MM.1S (cell line): ENCODE measurements around the gene ENKD1.
"Not testable (repeated sequence)": the region's sequence is repeated elsewhere in the genome, so short reads cannot be mapped to it uniquely, and the experiment has no call there.

ENCODE experiments used
- DNase-seq: peaks from one replicate; pipeline ENCODE4 v3.0.0-alpha.2; 2015
- H2AFZ ChIP-seq: fragments of 300-600 bp; sonication (generic); 2 replicates; pipeline ENCODE4 v1.6.0; 2016; ENCODE audit warnings: antibody characterized with exemption, low read length
- H3F3A ChIP-seq: fragments of 300-600 bp; sonication (generic); 2 replicates; pipeline ENCODE4 v1.6.1; 2016; ENCODE audit warnings: mild to moderate bottlenecking, antibody characterized with exemption, low read length, moderate library complexity, mixed read lengths; ENCODE audit not compliant: insufficient read depth
- H3K27ac ChIP-seq: fragments of 300-600 bp; sonication (generic); 2 replicates; pipeline ENCODE4 v1.5.1; 2016; ENCODE audit warnings: mild to moderate bottlenecking, low read length
- H3K27me3 ChIP-seq: fragments of 300-600 bp; sonication (generic); replicated peaks from 2 replicates; pipeline ENCODE4 v1.6.0; 2016; ENCODE audit warnings: low read length; ENCODE audit not compliant: insufficient read depth
- H3K36me3 ChIP-seq: fragments of 300-600 bp; sonication (generic); replicated peaks from 2 replicates; pipeline ENCODE4 v1.6.1; 2016; ENCODE audit warnings: mild to moderate bottlenecking, low read length, mixed read lengths; ENCODE audit not compliant: insufficient read depth
- H3K4me1 ChIP-seq: fragments of 300-600 bp; sonication (generic); 2 replicates; pipeline ENCODE4 v1.6.1; 2016; ENCODE audit warnings: low read length, mixed read lengths
- H3K4me2 ChIP-seq: fragments of 300-600 bp; sonication (generic); 2 replicates; pipeline ENCODE4 v1.6.0; 2016; ENCODE audit warnings: low read depth, low read length
- H3K4me3 ChIP-seq: fragments of 300-600 bp; sonication (generic); 2 replicates; pipeline ENCODE4 v1.5.1; 2016; ENCODE audit warnings: low read length, mixed read lengths
- H3K79me2 ChIP-seq: fragments of 300-600 bp; sonication (generic); 2 replicates; pipeline ENCODE4 v1.6.1; 2016; ENCODE audit warnings: mixed run types, low read length, mixed read lengths
- H3K9ac ChIP-seq: fragments of 300-600 bp; sonication (generic); 2 replicates; pipeline ENCODE4 v1.6.1; 2016; ENCODE audit warnings: low read length, mixed read lengths
- H3K9me2 ChIP-seq: fragments of 300-600 bp; sonication (generic); replicated peaks from 2 replicates; pipeline ENCODE4 v1.6.1; 2016; ENCODE audit warnings: mild to moderate bottlenecking, low read length, mixed read lengths; ENCODE audit not compliant: insufficient read depth
- H3K9me3 ChIP-seq: fragments of 300-600 bp; sonication (generic); replicated peaks from 2 replicates; pipeline ENCODE4 v1.6.1; 2016; ENCODE audit warnings: mild to moderate bottlenecking, low read length, mixed read lengths; ENCODE audit not compliant: insufficient read depth
- H4K20me1 ChIP-seq: fragments of 300-600 bp; sonication (generic); 2 replicates; pipeline ENCODE4 v1.6.1; 2016; ENCODE audit warnings: mild to moderate bottlenecking, low read length, moderate library complexity, mixed read lengths; ENCODE audit not compliant: insufficient read depth
- CTCF ChIP-seq: fragments of 300-600 bp; sonication (generic); IDR thresholded peaks from 2 replicates; pipeline ENCODE4 v1.5.1; 2016; ENCODE audit warnings: antibody characterized with exemption, low read length, mixed read lengths
- EZH2 ChIP-seq: fragments of 300-600 bp; sonication (generic); optimal IDR thresholded peaks from 2 replicates; pipeline ENCODE3; 2017; ENCODE audit warnings: low read depth, mild to moderate bottlenecking, antibody characterized with exemption, low read length, mixed read lengths
- EZH2phosphoT487 ChIP-seq: fragments of 300-600 bp; sonication (generic); IDR thresholded peaks from 2 replicates; pipeline ENCODE4 v1.6.1; 2018; ENCODE audit warnings: antibody characterized with exemption, low read length

Gene ENKD1

GRCh38 chr16:67694611-67695010 lies 28.1 kb upstream of the ENKD1 start:
- Histone ChIP-seq H3K27ac (no peak overlapping the region), H3K9me2 (no peaks in the 10 kb centered on the region), H3F3A (no peaks in the 10 kb centered on the region), H3K4me2 (no peak overlapping the region), H3K36me3 (no peaks in the 10 kb centered on the region), H3K4me3 (no peak overlapping the region), H3K9ac (no peak overlapping the region), H3K4me1 (no peaks in the 10 kb centered on the region), H2AFZ (no peak overlapping the region), H3K9me3 (no peaks in the 10 kb centered on the region), H3K79me2 (peaks cover 3% of the 10 kb centered on the region; the same call in 1 of the 2 replicates), H4K20me1 (no peaks in the 10 kb centered on the region), H3K27me3 (no peaks in the 10 kb centered on the region)
- no peak for TF ChIP-seq CTCF
- TF ChIP-seq EZH2phosphoT487, result no peak
- no peak for TF ChIP-seq EZH2
- no peak for DNase-seq

DNA sequence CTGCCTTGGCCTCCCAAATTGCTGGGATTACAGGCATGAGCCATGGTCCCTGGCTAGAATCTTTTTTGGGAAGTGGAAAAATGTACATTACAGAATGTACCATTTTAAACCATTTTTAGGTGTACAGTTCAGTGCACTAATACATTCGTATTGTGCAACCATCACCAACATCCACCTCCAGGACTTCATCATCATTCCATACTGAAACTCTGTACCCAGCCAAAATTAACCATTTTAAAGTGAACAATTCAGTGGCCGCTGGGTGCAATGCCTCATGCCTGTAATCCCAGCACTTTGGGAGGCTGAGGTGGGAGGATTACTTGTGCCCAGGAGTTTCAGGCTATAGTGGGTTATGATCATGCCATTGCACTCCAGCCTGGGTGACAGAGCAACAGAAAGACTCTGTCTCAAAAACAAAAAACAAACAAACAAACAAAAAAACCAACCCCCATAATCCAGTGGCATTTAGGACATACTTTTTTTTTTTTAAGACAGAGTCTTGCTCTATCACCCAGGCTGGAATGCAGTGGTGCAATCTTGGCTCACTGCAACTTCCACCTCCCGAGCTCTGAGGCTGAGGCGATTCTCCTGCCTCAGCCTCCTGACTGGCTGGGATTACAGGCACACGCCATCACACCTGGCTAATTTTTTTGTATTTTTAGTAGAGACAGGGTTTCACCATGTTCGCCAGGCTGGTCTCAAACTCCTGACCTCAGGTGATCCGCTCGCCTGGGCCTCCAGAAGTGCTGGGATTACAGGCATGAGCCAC lies 27.2 kb upstream of the ENKD1 start:
- not testable (repeated sequence) for H3K4me3 ChIP-seq, H3K27ac ChIP-seq, DNase-seq, H2AFZ ChIP-seq, H3K9me2 ChIP-seq, H3K36me3 ChIP-seq, H3K4me1 ChIP-seq, H3K27me3 ChIP-seq, H3K9ac ChIP-seq, H4K20me1 ChIP-seq, H3F3A ChIP-seq, H3K79me2 ChIP-seq, H3K9me3 ChIP-seq, H3K4me2 ChIP-seq

DNA sequence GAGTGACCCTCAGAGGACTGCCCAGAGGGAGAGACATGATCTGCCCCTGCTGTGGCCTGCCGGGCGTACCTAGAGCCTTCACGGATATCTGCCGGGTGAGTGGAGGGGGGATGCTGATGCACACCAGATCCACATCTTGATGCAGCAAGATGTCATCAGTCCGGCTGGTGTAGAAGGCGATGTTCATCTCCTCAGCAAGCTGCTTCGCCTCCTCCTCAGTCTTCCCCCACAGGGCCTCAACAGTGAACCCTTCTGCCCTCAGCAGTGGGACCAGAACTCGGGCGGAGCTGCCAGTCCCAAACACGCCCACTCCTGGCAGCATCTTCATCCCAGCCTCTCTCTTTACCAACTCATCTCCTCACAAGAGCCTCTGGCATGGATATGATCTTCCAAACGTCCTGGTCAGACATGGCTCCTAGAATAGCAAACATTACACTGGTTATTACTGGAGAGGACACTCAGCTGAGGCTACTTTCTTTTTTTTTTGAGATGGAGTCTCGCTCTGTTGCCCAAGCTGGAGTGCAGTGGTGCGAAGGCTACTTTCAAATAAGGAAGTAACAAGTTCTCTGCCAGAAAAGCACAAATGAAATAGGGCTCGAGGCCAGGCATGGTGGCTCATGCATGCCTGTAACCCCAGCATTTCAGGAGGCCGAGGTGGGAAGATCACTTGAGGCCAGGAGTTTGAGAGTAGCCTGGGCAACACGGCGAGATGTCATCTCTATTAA lies 19.0 kb upstream of the ENKD1 start:
- no peaks in the 10 kb centered on the region for H3F3A ChIP-seq
- H3K4me1 ChIP-seq, result no peaks in the 10 kb centered on the region
- no peaks in the 10 kb centered on the region for H3K79me2 ChIP-seq
- H3K27me3 ChIP-seq, result no peaks in the 10 kb centered on the region
- no peak overlapping the region for H3K4me3 ChIP-seq
- H3K9me3 ChIP-seq, result no peaks in the 10 kb centered on the region
- no peaks in the 10 kb centered on the region for H3K36me3 ChIP-seq
- no peak overlapping the region for H3K4me2 ChIP-seq
- no peaks in the 10 kb centered on the region for H4K20me1 ChIP-seq
- no peak overlapping the region for H2AFZ ChIP-seq
- H3K9ac ChIP-seq, result no peak overlapping the region
- H3K27ac ChIP-seq, result no peak overlapping the region
- DNase-seq, result no peak
- no peak for TF ChIP-seq CTCF
- TF ChIP-seq EZH2phosphoT487, result no peak
- no peak for TF ChIP-seq EZH2
- H3K9me2 ChIP-seq, result no peaks in the 10 kb centered on the region

GRCh38 chr16:67683767-67684166 lies 17.2 kb upstream of the ENKD1 start:
- Histone ChIP-seq H2AFZ (no peak overlapping the region), H3K4me1 (no peaks in the 10 kb centered on the region), H3F3A (no peaks in the 10 kb centered on the region), H3K79me2 (no peaks in the 10 kb centered on the region), H3K9ac (no peak overlapping the region), H3K27me3 (no peaks in the 10 kb centered on the region), H3K36me3 (no peaks in the 10 kb centered on the region), H3K4me2 (no peak overlapping the region), H3K4me3 (no peak overlapping the region), H4K20me1 (no peaks in the 10 kb centered on the region), H3K9me2 (no peaks in the 10 kb centered on the region), H3K27ac (no peak overlapping the region), H3K9me3 (no peaks in the 10 kb centered on the region)
- TF ChIP-seq EZH2phosphoT487 (no peak), EZH2 (no peak), CTCF (no peak)
- no peak for DNase-seq
